Endothelial cell (in vitro differentiated cells): ENCODE data around the gene ALK. TPM values are rescaled to one million over a fixed set of nuclear protein-coding genes. Genes with fewer than 3 reads are reported as not detected.

Experiments used
- DNase-seq: peaks from one replicate; pipeline ENCODE4 v3.0.0; 2021; ENCODE audit warnings: low spot score
- H3K27ac Mint-ChIP-seq: one replicate; pipeline ENCODE4 v1.8.0; 2021; ENCODE audit warnings: mixed read lengths, inconsistent platforms; ENCODE audit not compliant: unreplicated experiment
- H3K27me3 Mint-ChIP-seq: one replicate; pipeline ENCODE4 v1.8.0; 2021; ENCODE audit warnings: mild to moderate bottlenecking, moderate library complexity, mixed read lengths, inconsistent platforms; ENCODE audit not compliant: unreplicated experiment
- H3K36me3 Mint-ChIP-seq: one replicate; pipeline ENCODE4 v1.8.0; 2021; ENCODE audit warnings: mild to moderate bottlenecking, low read depth, mixed read lengths, inconsistent platforms; ENCODE audit not compliant: unreplicated experiment
- H3K4me1 Mint-ChIP-seq: one replicate; pipeline ENCODE4 v1.8.0; 2021; ENCODE audit warnings: mild to moderate bottlenecking, mixed read lengths, inconsistent platforms; ENCODE audit not compliant: unreplicated experiment
- H3K4me3 Mint-ChIP-seq: one replicate; pipeline ENCODE4 v1.8.0; 2021; ENCODE audit warnings: mild to moderate bottlenecking, mixed read lengths, inconsistent platforms; ENCODE audit not compliant: unreplicated experiment
- H3K9me3 Mint-ChIP-seq: one replicate; pipeline ENCODE4 v1.8.0; 2021; ENCODE audit warnings: mixed read lengths, inconsistent platforms; ENCODE audit not compliant: unreplicated experiment
- total RNA-seq: library from RNA; stranded (reverse); fragmentation: NEBNext Ultra II Directional; extraction: Animal tissue kit (Norgen Biotek cat#: 25700); gene quantifications from one replicate; pipeline ENCODE4 v1.2.1, GENCODE V29; 2021; ENCODE audit not compliant: unreplicated experiment
- TF ChIP-seq, protein P1 (sequence below): fragments of 200-600 bp; sonication (generic); IDR thresholded peaks from one replicate; pipeline ENCODE4 v1.5.0; 2021; ENCODE audit warnings: antibody characterized with exemption; ENCODE audit not compliant: unreplicated experiment

Gene ALK
- total RNA-seq, 1 donor from 2014 or later, result 0.05 TPM

DNA sequence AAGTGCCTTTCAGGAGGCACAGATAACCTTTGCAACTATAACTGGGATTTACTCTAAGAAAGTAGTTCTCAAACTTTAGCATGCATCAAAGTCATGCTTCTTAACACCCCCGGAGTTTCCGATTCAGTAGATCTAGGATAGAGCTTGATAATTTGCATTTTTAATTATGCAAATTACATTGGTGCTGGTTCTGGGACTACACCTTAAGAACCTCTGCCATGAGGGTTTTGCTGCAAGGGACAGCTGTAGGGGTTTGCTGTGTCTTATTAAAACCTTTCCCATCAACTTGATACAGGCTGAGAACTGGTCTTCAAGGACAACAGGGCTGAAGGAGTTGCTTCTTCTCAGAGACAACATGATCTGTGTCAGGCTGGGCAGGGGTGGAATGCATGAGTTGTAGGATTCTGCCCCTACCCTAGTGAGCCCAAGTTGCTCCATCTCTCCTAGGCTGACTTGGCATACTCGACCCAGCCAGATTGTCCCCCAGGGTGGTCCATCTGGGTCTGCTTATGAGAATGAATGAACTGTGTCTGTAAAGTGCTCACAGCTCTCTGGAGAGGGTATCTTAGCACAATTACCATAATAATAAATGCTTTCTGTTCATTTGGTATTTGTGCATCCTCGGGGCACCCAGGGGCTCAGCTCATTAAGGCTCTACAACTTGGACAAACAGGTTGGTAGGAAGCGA, 573.5 kb downstream of the ALK start:
- no peaks in the 10 kb centered on the region for H3K4me1 Mint-ChIP-seq
- peaks cover 4% of the 10 kb centered on the region for H3K36me3 Mint-ChIP-seq
- H3K4me3 Mint-ChIP-seq, result no peak overlapping the region
- DNase-seq, result no peak
- no peaks in the 10 kb centered on the region for H3K9me3 Mint-ChIP-seq
- TF ChIP-seq, protein P1, sequence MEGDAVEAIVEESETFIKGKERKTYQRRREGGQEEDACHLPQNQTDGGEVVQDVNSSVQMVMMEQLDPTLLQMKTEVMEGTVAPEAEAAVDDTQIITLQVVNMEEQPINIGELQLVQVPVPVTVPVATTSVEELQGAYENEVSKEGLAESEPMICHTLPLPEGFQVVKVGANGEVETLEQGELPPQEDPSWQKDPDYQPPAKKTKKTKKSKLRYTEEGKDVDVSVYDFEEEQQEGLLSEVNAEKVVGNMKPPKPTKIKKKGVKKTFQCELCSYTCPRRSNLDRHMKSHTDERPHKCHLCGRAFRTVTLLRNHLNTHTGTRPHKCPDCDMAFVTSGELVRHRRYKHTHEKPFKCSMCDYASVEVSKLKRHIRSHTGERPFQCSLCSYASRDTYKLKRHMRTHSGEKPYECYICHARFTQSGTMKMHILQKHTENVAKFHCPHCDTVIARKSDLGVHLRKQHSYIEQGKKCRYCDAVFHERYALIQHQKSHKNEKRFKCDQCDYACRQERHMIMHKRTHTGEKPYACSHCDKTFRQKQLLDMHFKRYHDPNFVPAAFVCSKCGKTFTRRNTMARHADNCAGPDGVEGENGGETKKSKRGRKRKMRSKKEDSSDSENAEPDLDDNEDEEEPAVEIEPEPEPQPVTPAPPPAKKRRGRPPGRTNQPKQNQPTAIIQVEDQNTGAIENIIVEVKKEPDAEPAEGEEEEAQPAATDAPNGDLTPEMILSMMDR, result no peak
- no peak overlapping the region for H3K27ac Mint-ChIP-seq
- peaks cover 2% of the 10 kb centered on the region for H3K27me3 Mint-ChIP-seq

DNA sequence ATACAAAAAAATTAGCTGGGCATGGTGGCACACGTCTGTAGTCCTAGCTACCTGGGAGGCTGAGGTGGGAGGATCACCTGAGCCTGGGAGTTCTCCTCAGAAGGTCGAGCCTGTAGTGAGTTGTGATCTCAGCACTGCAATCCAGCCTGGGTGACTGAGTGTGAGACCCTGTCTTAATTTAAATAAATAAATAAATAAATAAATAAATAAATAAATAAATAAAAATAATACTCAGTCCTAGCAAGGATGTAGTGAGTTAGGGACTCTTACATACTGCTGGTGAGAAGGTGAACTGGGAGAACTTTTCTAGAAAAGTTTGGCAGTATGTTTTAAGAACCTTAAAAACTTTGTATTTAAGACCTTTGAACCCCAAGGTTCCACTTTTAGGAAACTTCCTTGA, 576.1 kb downstream of the ALK start:
- TF ChIP-seq, protein P1, result no peak

DNA sequence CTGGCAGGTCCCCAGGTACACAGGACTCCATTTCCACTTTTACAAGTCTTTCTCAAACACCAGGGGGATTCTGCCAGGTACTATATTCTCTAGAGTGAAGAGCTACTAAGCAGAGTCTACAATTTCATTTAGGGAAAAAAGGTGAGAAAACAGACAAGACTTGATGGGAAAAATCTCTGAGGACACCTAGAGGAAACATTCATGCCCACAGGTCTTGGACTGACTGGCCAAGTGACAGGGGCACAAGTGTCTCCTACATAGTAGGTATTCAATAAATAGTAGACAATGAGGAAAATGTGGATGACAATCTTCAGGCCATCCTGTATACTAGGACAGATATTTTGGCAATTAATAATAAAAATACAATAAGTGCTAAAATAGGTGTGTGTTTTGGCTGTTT, 577.6 kb downstream of the ALK start:
- Mint-ChIP-seq H3K4me1 (no peaks in the 10 kb centered on the region), H3K27ac (no peak overlapping the region), H3K36me3 (peaks cover 4% of the 10 kb centered on the region), H3K9me3 (no peaks in the 10 kb centered on the region), H3K27me3 (peaks cover 3% of the 10 kb centered on the region), H3K4me3 (no peak overlapping the region)
- DNase-seq, result no peak
- TF ChIP-seq, protein P1, result no peak

More for the DNA sequence above, 576.1 kb downstream of the ALK start:
- H3K4me1 Mint-ChIP-seq, result no peaks in the 10 kb centered on the region
- no peak for DNase-seq
- H3K27me3 Mint-ChIP-seq, result peaks cover 2% of the 10 kb centered on the region
- peaks cover 4% of the 10 kb centered on the region for H3K36me3 Mint-ChIP-seq
- no peak overlapping the region for H3K4me3 Mint-ChIP-seq
- H3K9me3 Mint-ChIP-seq, result no peaks in the 10 kb centered on the region
- H3K27ac Mint-ChIP-seq, result no peak overlapping the region

DNA sequence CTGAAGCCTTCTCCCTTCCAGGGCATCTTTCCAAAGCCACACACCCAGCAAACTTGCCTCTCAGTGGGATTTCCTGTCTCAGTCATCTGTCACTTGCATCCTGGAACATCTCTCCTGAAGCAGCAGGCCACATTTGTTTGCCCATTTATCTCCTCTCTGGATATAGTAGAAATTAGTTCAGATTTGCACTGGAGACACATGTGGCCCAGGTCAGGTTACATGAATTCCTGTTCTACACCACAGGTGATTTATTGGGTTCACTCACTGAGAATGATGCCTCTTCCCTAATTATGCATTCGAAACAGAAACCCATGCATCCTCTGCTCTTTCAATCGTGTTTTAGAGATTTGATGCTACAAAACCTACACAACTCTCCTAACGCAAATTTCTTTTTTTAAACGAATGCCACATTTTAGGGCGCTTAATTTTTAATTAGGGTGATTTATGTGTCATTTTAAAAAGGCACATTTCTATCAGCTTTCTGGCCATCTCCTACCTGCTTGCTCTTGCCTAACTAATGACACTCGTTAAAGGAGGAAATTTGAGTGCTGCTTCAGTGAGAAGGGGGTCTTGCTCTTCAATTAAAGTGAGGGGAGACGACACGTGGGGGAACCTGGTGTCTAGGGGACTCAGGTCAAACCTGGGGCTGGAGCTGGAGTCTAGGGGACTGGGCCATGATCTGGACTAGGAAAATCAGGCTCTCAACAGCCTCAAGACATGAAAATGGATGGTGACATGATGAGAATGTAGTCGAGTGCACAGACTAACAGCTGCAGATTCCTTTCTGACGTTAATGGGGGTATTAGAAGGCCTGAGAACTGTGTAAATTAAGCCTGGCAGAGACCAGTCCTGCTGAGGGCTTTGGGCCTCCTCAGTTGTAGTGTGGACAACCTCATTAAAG, 584.8 kb downstream of the ALK start:
- Mint-ChIP-seq H3K4me3 (no peak overlapping the region), H3K27ac (no peak overlapping the region), H3K9me3 (no peaks in the 10 kb centered on the region), H3K4me1 (no peaks in the 10 kb centered on the region), H3K27me3 (peaks cover 2% of the 10 kb centered on the region), H3K36me3 (no peaks in the 10 kb centered on the region)
- no peak for DNase-seq
- TF ChIP-seq, protein P1, result no peak

DNA sequence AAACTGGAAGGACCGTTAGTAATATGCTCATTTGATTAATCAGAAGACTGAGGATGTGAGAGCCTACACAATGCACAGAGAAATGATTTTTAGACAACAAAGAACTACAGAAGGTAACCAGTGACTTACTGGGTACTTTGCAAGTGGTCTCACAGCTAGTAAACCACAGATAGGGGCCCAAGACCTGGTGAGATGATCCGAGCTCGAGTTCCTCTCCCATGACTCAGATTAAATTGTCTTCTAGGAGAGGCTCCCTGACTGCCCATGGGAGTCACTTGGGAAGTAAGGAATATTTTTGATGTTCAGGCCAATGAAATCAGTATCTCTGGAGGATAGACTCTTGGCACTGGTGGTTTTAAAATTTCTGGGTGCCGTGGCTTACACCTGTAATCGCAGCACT, 586.0 kb downstream of the ALK start:
- Mint-ChIP-seq H3K4me1 (no peaks in the 10 kb centered on the region), H3K36me3 (no peaks in the 10 kb centered on the region), H3K4me3 (no peak overlapping the region), H3K27me3 (peaks cover 2% of the 10 kb centered on the region), H3K27ac (no peak overlapping the region), H3K9me3 (no peaks in the 10 kb centered on the region)
- TF ChIP-seq, protein P1, result no peak
- DNase-seq, result no peak
